Nephron (organoid): ENCODE data around the gene TAF4.

Source experiments
- H3K27ac Mint-ChIP-seq, 3 experiments: 2 replicates each; pipeline ENCODE4 v1.8.0; 2020; ENCODE audit warnings: mixed read lengths in 3 of 3, mild to moderate bottlenecking in 2 of 3, moderate library complexity in 1 of 3
- H3K27me3 Mint-ChIP-seq: 2 replicates; pipeline ENCODE4 v1.8.0; 2021; ENCODE audit warnings: low read depth, mild to moderate bottlenecking, moderate library complexity, mixed read lengths
- H3K36me3 Mint-ChIP-seq: 2 replicates; pipeline ENCODE4 v1.8.0; 2020; ENCODE audit warnings: low read depth, mixed read lengths
- H3K4me1 Mint-ChIP-seq: 2 replicates; pipeline ENCODE4 v1.8.0; 2020; ENCODE audit warnings: mixed read lengths
- H3K4me3 Mint-ChIP-seq, 3 experiments: 2 replicates each; pipeline ENCODE4 v1.8.0; 2020; ENCODE audit warnings: mild to moderate bottlenecking in 3 of 3, mixed read lengths in 3 of 3, moderate library complexity in 2 of 3
- H3K9me3 Mint-ChIP-seq: 2 replicates; pipeline ENCODE4 v1.8.0; 2020; ENCODE audit warnings: mixed read lengths
- CTCF ChIP-seq, 3 experiments: fragments of 200-600 bp; sonication (generic); IDR thresholded peaks; one replicate each; pipeline ENCODE4 v1.5.0; 2021; ENCODE audit warnings: antibody characterized with exemption in 3 of 3; ENCODE audit not compliant: unreplicated experiment in 3 of 3

Gene TAF4

GRCh38 chr20:62048821-62049291 lies 16.8 kb downstream of the TAF4 start:
- no peaks in the 10 kb centered on the region for H3K9me3 Mint-ChIP-seq
- H3K4me1 Mint-ChIP-seq: peaks cover 17% of the 10 kb centered on the region
- peaks cover 4% of the 10 kb centered on the region for H3K27me3 Mint-ChIP-seq
- H3K36me3 Mint-ChIP-seq: no peaks in the 10 kb centered on the region
- no peak overlapping the region for H3K4me3 Mint-ChIP-seq
- no peak for TF ChIP-seq CTCF (IDR thresholded peaks at IDR 0.05; ENCODE audit: unreplicated experiment in 3 of 3)
- no peak overlapping the region for H3K27ac Mint-ChIP-seq

GRCh38 chr20:62048346-62048761 lies 17.3 kb downstream of the TAF4 start:
- no peaks in the 10 kb centered on the region for H3K36me3 Mint-ChIP-seq
- peaks cover 17% of the 10 kb centered on the region for H3K4me1 Mint-ChIP-seq
- peaks cover 4% of the 10 kb centered on the region for H3K27me3 Mint-ChIP-seq
- H3K4me3 Mint-ChIP-seq: no peak overlapping the region
- no peak for TF ChIP-seq CTCF (IDR thresholded peaks at IDR 0.05; ENCODE audit: unreplicated experiment in 3 of 3)
- no peaks in the 10 kb centered on the region for H3K9me3 Mint-ChIP-seq
- no peak overlapping the region for H3K27ac Mint-ChIP-seq

DNA sequence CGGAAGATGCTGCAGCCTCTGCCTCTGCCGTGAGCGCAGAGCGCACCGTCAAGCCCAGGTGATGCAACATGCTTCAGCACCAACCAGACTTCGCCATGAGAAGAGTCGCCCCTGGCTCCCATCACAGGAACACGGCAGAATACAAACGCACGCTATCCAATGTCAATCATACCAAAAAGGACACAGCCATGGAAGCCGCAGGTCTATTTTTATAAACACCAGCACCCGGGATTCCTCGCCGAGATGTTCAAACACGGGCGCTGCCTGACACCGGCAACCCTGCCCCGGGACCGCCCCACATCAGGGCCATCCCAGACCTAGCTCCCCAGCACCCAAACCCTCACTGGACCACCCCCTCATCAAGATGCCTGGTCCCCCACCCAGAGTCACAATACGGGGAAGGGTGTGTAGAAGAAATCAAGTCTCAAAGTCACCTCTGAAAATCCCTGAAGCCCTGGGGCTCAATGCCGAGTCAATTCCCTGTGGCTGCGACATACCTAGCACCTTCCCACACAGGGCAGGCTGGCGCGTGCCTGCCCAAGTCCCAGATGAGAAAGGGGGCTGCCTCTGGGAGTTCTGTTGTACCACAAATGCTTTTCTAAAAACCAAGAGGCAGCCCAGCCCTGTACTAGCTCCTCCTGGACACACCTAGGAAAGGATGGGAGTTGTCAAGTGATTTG lies 17.9 kb downstream of the TAF4 start:
- H3K27me3 Mint-ChIP-seq: peaks cover 4% of the 10 kb centered on the region
- H3K4me3 Mint-ChIP-seq: no peak overlapping the region
- peaks cover 17% of the 10 kb centered on the region for H3K4me1 Mint-ChIP-seq

DNA sequence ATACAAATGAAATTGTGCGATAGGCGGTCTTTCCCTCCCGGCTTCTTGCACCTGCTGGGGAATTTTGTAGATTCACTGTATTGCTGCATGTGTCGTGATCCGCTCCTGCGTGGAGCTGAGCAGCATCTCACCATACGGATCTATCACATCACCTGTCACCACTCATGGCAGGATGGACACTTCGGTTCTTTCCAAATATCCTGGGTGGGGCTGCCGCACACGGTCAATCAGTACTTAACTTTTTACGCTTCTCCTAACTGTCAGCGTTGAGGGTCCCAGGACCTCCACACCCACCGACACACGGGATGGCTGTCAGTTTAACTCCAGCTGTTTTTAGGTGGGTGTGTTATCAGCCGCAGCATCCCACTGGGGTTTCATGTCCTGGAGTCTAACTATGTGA lies 19.2 kb downstream of the TAF4 start:
- no peak for TF ChIP-seq CTCF (IDR thresholded peaks at IDR 0.05; ENCODE audit: unreplicated experiment in 3 of 3)
- Mint-ChIP-seq H3K27ac (no peak overlapping the region), H3K4me1 (peaks cover 22% of the 10 kb centered on the region), H3K4me3 (no peak overlapping the region), H3K36me3 (no peaks in the 10 kb centered on the region), H3K9me3 (no peaks in the 10 kb centered on the region), H3K27me3 (peaks cover 4% of the 10 kb centered on the region)

More for the DNA sequence above, 17.9 kb downstream of the TAF4 start:
- no peak overlapping the region for H3K27ac Mint-ChIP-seq
- TF ChIP-seq CTCF (IDR thresholded peaks at IDR 0.05; ENCODE audit: unreplicated experiment in 3 of 3): no peak
- H3K9me3 Mint-ChIP-seq: no peaks in the 10 kb centered on the region
- no peaks in the 10 kb centered on the region for H3K36me3 Mint-ChIP-seq

DNA sequence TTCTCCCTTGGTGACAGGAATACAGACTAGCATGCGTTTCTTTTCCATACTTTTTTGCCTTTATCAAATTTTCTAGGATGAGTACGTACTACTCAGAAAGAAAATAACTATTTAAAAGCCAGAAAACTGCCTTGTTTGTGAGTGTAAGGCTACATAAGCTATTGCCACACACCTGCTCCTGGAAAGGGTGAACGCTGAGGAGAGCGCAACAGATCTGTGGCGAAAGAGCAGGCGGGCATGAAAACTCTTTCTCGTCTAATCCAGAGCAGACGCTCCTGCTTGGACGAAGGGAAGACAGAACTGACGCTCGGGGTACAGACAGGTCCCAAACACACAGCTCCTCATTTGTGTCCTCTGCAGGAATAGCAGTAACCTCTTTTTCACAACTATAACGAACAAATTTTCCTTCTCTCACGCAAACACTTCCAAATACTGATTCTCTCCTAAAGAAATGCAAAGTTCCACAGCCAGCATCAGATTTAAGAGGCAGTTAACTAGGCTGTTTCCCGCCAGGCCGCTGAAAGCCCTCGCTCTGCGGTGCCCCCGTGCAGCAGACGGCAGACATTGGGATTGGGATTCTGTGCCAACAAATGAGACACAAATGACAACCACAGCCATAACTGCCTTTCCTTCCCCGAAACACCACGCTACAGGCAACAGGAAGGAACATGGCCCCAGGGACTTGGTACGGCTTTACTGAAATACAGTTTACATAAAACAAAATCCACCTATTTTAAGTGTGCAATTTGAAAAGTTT lies 20.0 kb downstream of the TAF4 start:
- Mint-ChIP-seq H3K27me3 (peaks cover 2% of the 10 kb centered on the region), H3K9me3 (no peaks in the 10 kb centered on the region), H3K27ac (no peak overlapping the region), H3K4me1 (peaks cover 19% of the 10 kb centered on the region), H3K4me3 (no peak overlapping the region), H3K36me3 (no peaks in the 10 kb centered on the region)
- no peak for TF ChIP-seq CTCF (IDR thresholded peaks at IDR 0.05; ENCODE audit: unreplicated experiment in 3 of 3)
